ENCODE results near the gene ESF1.
"Not testable (repeated sequence)": the region's sequence is repeated elsewhere in the genome, so short reads cannot be mapped to it uniquely, and the experiment has no call there.

DNA sequence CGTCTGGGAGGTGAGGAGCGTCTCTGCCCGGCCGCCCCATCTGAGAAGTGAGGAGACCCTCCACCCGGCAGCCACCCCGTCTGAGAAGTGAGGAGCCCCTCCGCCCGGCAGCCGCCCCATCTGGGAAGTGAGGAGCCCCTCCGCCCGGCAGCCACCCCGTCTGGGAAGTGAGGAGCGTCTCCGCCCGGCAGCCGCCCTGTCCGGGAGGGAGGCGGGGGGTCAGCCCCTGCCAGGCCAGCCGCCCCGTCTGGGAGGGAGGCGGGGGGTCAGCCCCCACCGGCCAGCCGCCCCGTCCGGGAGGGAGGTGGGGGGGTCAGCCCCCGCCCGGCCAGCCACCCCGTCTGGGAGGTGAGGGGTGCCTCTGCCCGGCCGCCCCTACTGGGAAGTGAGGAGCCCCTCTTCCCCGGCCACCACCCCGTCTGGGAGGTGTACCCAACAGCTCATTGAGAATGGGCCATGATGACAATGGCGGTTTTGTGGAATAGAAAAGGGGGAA, 24.2 kb downstream of the ESF1 start:
- TF ChIP-seq, protein P1, sequence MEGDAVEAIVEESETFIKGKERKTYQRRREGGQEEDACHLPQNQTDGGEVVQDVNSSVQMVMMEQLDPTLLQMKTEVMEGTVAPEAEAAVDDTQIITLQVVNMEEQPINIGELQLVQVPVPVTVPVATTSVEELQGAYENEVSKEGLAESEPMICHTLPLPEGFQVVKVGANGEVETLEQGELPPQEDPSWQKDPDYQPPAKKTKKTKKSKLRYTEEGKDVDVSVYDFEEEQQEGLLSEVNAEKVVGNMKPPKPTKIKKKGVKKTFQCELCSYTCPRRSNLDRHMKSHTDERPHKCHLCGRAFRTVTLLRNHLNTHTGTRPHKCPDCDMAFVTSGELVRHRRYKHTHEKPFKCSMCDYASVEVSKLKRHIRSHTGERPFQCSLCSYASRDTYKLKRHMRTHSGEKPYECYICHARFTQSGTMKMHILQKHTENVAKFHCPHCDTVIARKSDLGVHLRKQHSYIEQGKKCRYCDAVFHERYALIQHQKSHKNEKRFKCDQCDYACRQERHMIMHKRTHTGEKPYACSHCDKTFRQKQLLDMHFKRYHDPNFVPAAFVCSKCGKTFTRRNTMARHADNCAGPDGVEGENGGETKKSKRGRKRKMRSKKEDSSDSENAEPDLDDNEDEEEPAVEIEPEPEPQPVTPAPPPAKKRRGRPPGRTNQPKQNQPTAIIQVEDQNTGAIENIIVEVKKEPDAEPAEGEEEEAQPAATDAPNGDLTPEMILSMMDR (conservative IDR thresholded peaks at IDR 0.05; ENCODE audit: low read depth in 2 of 2): not testable (repeated sequence)
- not testable (repeated sequence) for TF ChIP-seq CREB1 (CRISPR knock-in tag; IDR thresholded peaks at IDR 0.05; ENCODE audit: low read depth); EZH2phosphoT487 (IDR thresholded peaks at IDR 0.05; ENCODE audit: unreplicated experiment)
